Activated CD4-positive, CD25-positive, alpha-beta regulatory T cell treated with anti-CD3 and anti-CD28 coated beads, Interleukin-2, amount 50 U/mL, for 24 hours (primary cell): Measurements from ENCODE around the gene ALK.

Source experiments
- ATAC-seq, 2 donors: fragments of 150-1000 bp; cut with Tn5 transposase; one replicate each; pipeline ENCODE4 v1.10.0; 2021; ENCODE audit warnings: mild to moderate bottlenecking in 1 of 2, moderate library complexity in 1 of 2

ALK gene

DNA sequence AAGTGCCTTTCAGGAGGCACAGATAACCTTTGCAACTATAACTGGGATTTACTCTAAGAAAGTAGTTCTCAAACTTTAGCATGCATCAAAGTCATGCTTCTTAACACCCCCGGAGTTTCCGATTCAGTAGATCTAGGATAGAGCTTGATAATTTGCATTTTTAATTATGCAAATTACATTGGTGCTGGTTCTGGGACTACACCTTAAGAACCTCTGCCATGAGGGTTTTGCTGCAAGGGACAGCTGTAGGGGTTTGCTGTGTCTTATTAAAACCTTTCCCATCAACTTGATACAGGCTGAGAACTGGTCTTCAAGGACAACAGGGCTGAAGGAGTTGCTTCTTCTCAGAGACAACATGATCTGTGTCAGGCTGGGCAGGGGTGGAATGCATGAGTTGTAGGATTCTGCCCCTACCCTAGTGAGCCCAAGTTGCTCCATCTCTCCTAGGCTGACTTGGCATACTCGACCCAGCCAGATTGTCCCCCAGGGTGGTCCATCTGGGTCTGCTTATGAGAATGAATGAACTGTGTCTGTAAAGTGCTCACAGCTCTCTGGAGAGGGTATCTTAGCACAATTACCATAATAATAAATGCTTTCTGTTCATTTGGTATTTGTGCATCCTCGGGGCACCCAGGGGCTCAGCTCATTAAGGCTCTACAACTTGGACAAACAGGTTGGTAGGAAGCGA, 573.5 kb downstream of the ALK start:
- ATAC-seq, result no peak

DNA sequence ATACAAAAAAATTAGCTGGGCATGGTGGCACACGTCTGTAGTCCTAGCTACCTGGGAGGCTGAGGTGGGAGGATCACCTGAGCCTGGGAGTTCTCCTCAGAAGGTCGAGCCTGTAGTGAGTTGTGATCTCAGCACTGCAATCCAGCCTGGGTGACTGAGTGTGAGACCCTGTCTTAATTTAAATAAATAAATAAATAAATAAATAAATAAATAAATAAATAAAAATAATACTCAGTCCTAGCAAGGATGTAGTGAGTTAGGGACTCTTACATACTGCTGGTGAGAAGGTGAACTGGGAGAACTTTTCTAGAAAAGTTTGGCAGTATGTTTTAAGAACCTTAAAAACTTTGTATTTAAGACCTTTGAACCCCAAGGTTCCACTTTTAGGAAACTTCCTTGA, 576.1 kb downstream of the ALK start:
- ATAC-seq, result no peak

- no peak for ATAC-seq
These were observed 577.6 kb downstream of the ALK start for GRCh38 chr2:29343830-29344229.

DNA sequence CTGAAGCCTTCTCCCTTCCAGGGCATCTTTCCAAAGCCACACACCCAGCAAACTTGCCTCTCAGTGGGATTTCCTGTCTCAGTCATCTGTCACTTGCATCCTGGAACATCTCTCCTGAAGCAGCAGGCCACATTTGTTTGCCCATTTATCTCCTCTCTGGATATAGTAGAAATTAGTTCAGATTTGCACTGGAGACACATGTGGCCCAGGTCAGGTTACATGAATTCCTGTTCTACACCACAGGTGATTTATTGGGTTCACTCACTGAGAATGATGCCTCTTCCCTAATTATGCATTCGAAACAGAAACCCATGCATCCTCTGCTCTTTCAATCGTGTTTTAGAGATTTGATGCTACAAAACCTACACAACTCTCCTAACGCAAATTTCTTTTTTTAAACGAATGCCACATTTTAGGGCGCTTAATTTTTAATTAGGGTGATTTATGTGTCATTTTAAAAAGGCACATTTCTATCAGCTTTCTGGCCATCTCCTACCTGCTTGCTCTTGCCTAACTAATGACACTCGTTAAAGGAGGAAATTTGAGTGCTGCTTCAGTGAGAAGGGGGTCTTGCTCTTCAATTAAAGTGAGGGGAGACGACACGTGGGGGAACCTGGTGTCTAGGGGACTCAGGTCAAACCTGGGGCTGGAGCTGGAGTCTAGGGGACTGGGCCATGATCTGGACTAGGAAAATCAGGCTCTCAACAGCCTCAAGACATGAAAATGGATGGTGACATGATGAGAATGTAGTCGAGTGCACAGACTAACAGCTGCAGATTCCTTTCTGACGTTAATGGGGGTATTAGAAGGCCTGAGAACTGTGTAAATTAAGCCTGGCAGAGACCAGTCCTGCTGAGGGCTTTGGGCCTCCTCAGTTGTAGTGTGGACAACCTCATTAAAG, 584.8 kb downstream of the ALK start:
- no peak for ATAC-seq

- ATAC-seq, result no peak
These were observed 586.0 kb downstream of the ALK start for GRCh38 chr2:29335396-29335795.

- ATAC-seq, result no peak
These were observed 586.7 kb downstream of the ALK start for GRCh38 chr2:29334706-29335105.

GRCh38 chr2:29332540-29332939, 588.8 kb downstream of the ALK start:
- ATAC-seq, result no peak

DNA sequence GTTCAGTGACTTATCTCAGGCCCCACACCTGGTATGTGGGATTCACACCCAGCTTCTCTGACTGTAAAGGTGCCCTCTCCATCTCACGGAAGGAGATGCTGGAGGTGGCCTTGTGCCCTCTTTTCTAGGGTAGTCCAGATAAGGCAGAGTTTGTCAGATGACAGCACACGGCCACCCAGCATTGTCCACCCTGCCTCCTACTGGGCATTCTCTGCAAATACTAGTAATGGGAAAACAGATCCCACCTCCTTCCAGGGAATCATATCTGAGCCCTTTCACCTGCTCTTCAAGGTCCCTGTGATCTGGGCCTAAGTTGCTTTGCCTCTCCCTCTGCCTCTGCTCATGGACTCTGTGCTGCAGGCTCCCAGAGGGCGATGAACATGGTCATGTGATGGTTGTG, 591.5 kb downstream of the ALK start:
- no peak for ATAC-seq

DNA sequence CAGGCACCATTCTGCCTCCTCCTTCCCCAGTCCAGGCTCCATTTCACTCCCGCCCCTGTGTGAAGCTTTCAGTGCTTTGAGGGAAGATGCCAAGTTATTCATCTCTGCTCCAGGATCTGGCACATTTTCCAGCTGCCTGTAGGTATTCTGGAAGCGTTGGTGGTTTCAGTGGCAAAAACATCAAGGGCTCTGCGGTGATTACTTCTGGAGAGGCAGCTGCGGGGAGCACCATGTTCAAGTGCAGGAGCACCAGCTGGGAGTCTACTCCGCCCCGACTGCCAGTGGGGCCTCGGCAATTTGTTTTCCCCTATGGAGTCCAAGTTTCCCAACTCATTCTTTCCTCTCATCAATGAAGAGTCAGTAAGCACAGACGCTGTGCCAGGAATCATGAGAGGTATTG, 594.5 kb downstream of the ALK start:
- ATAC-seq, result no peak

GRCh38 chr2:29325544-29325943, 595.8 kb downstream of the ALK start:
- ATAC-seq, result no peak

GRCh38 chr2:29323961-29324360, 597.4 kb downstream of the ALK start:
- no peak for ATAC-seq

GRCh38 chr2:29323301-29323700, 598.1 kb downstream of the ALK start:
- no peak for ATAC-seq

- ATAC-seq, result peak in 1 of 2 donors; percentile 36
These were observed 599.4 kb downstream of the ALK start for GRCh38 chr2:29322011-29322410.

GRCh38 chr2:29317801-29318485, 603.4 kb downstream of the ALK start:
- ATAC-seq, result no peak

DNA sequence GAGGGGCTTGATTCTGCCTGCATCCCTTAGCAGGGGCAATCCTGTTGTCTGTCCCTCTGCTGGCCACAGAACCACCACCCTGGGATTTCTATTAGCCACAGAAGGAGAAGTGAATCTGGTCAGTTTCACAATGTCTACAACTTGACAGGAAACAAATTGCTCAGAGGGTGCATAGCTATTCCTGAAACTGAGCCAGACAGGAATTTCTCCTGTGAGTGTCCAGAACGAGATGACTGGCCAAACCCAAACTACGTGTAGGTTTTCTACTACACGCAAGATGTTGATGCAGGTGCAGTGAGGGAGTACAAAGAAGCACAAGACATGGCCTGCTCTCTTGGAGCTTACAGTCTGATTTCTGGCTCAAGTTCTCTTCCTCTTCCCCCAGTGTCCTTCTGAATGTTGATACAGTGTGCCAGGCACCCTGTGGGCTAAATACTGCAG, 604.3 kb downstream of the ALK start:
- no peak for ATAC-seq

- ATAC-seq, result peak; percentile 78 to 80
These were observed 606.4 kb downstream of the ALK start for GRCh38 chr2:29314816-29315571.

GRCh38 chr2:29311458-29311857, 609.9 kb downstream of the ALK start:
- ATAC-seq, result no peak

- no peak for ATAC-seq
These were observed 610.6 kb downstream of the ALK start for GRCh38 chr2:29310650-29311348.

DNA sequence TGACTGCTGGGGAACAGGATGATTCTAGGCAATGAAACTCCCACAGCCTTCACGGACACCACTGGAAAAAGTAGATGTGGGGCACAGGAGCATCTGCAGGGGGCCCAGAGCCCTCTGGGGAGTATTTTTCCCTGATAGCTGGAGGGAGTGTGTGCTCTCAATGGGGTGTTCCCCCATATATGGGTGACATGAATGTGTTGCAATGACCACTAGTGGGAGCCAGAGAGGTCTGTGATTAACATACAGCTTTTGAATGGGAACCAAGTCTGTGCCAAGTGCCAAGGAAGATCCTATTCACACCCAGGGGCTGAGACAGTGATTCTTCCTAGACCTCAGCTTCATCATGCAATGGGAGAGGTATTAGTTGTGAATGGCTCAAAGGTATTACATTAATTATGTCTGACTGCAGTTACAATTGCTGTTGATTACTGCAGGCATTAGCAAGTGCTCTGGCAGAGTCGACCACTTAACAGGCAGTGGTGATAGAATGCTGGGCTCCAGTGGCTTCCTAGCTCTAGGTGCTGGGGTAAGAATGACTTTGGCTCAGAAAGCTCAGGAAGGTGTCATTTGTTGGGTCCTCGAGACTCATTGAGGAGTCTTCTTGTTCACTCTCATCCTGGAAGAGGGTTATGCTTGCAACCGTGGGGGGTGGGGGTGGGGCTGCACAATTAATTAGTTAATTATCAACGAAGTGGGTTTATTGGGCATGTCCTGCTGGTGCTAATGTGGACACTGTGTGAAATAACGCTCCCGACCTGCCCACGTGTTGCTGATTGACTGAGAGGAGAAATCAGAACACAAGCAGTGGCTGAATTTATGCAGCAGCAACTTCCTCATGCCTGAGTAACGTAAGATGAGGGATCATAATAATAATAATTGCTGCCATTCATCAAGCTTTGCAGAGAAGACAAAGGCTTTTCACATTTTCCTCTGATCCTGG, 612.0 kb downstream of the ALK start:
- ATAC-seq, result peak; percentile 63

DNA sequence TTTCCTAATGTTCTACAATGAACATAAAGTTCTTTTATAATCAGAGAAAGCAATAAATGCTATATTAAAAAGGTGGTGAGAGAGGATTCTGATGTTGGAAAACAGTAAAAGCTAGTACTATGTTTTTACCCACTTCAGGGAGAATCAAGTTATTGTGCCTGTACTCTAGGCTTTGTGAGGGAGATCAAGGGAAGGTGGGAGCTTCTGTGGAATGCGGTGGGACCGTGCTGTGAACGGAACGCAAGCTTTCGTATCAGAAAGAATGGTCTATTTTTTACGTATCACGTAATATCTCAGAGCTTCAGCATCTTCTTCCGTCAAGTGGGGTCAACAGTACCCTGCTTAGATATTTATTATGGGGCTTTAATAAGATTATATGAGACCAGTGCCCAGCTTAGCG, 613.0 kb downstream of the ALK start:
- no peak for ATAC-seq

DNA sequence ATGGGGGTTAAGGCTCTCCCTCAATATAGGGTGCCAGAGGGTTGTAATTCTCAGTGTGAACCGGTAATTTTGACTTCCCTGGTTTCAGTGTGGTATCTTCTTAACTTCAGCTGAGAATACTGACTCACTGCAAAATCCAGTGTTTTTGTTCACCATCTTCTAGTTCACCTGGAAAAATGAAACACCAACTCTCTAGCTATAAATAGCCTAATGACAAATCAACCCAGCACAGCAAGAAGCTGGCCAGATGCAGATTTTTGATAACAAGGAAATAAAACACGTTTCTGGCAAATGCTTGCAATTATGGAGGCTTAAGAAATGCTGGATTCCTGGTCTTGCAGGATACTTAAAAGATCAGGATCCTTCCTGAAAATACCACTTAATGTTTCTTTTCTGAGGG, 613.9 kb downstream of the ALK start:
- no peak for ATAC-seq
